ENCODE measurements around the gene ZDHHC19. TPM values are rescaled to one million over a fixed set of nuclear protein-coding genes. Genes with fewer than 3 reads are reported as not detected.
"Not testable (repeated sequence)": the region's sequence is repeated elsewhere in the genome, so short reads cannot be mapped to it uniquely, and the experiment has no call there.

Gene ZDHHC19
- total RNA-seq, 1 experiment from 2014 or later = not detected

GRCh38 chr3:196178993-196179379 is 32.2 kb downstream of the ZDHHC19 start:
- DNase-seq (ENCODE audit: low read depth) = no peak

GRCh38 chr3:196177967-196178366 is 33.2 kb downstream of the ZDHHC19 start:
- no peak for DNase-seq (ENCODE audit: low read depth)

GRCh38 chr3:196177567-196177966 is 33.6 kb downstream of the ZDHHC19 start:
- no peak for DNase-seq (ENCODE audit: low read depth)

GRCh38 chr3:196175722-196176121 is 35.5 kb downstream of the ZDHHC19 start:
- no peak for DNase-seq (ENCODE audit: low read depth)

- no peak for DNase-seq (ENCODE audit: low read depth)
These were observed 36.0 kb downstream of the ZDHHC19 start for GRCh38 chr3:196175116-196175625.

GRCh38 chr3:196174652-196175051 is 36.5 kb downstream of the ZDHHC19 start:
- no peak for DNase-seq (ENCODE audit: low read depth)

GRCh38 chr3:196170296-196170695 is 40.9 kb downstream of the ZDHHC19 start:
- not testable (repeated sequence) for DNase-seq (ENCODE audit: low read depth)

- DNase-seq (ENCODE audit: low read depth) = no peak
These were observed 41.4 kb downstream of the ZDHHC19 start for GRCh38 chr3:196169836-196170240.

GRCh38 chr3:196168808-196169391 is 42.3 kb downstream of the ZDHHC19 start:
- DNase-seq (ENCODE audit: low read depth) = no peak

- no peak for DNase-seq (ENCODE audit: low read depth)
These were observed 44.5 kb downstream of the ZDHHC19 start for GRCh38 chr3:196166741-196167140.

- DNase-seq (ENCODE audit: low read depth) = no peak
These were observed 45.4 kb downstream of the ZDHHC19 start for GRCh38 chr3:196165850-196166249.

GRCh38 chr3:196165006-196165575 is 46.1 kb downstream of the ZDHHC19 start:
- not testable (repeated sequence) for DNase-seq (ENCODE audit: low read depth)

- DNase-seq (ENCODE audit: low read depth) = no peak
These were observed 46.6 kb downstream of the ZDHHC19 start for GRCh38 chr3:196164576-196164975.

GRCh38 chr3:196163666-196164493 is 47.3 kb downstream of the ZDHHC19 start:
- no peak for DNase-seq (ENCODE audit: low read depth)

- no peak for DNase-seq (ENCODE audit: low read depth)
These were observed 48.0 kb downstream of the ZDHHC19 start for GRCh38 chr3:196163212-196163611.

GRCh38 chr3:196162679-196163078 is 48.5 kb downstream of the ZDHHC19 start:
- no peak for DNase-seq (ENCODE audit: low read depth)

GRCh38 chr3:196159952-196160804 is 51.0 kb downstream of the ZDHHC19 start:
- DNase-seq (ENCODE audit: low read depth) = peak; percentile 68

- DNase-seq (ENCODE audit: low read depth) = no peak
These were observed 51.7 kb downstream of the ZDHHC19 start for GRCh38 chr3:196159526-196159925.

- no peak for DNase-seq (ENCODE audit: low read depth)
These were observed 55.0 kb downstream of the ZDHHC19 start for GRCh38 chr3:196156160-196156559.

- no peak for DNase-seq (ENCODE audit: low read depth)
These were observed 60.7 kb downstream of the ZDHHC19 start for GRCh38 chr3:196150481-196150880.

- no peak for DNase-seq (ENCODE audit: low read depth)
These were observed 61.3 kb downstream of the ZDHHC19 start for GRCh38 chr3:196149831-196150301.

- DNase-seq (ENCODE audit: low read depth) = no peak
These were observed 61.8 kb downstream of the ZDHHC19 start for GRCh38 chr3:196149375-196149774.

Data from Daoy (cell line).